ENCODE data around the gene PTPRN2.

PTPRN2 gene

DNA sequence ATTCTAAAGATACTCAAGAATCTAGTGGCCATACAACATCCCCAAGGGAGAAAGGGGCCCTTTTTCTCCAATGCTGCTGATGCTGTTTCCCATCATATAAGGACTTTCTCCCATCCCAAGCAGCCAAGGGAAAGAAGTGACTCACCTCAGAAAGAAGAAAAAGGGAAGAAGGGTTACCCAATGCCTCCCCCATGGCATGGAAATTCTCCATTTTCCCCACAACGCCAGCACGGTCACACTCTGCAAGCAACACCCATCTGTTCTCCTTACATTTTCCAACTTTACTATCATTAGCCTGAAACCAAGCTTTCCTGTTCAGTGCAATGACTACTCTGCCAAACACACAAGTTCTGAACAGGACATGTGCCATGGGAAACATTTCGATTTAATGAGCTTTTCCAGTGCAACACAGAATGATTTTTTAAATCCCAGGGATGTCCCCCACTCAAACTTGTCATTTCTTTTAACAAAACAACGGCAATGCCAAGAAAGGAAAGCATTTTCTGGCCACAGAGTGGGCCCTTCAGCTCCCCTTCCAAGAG is 67.9 kb downstream of the PTPRN2 start:
- in situ Hi-C loops (cut with MboI; ENCODE audit: low sequenced_read_pairs, unreplicated experiment): no loop called here
- DNase-seq (ENCODE audit: low spot score): no peak
- TF ChIP-seq, protein P1, sequence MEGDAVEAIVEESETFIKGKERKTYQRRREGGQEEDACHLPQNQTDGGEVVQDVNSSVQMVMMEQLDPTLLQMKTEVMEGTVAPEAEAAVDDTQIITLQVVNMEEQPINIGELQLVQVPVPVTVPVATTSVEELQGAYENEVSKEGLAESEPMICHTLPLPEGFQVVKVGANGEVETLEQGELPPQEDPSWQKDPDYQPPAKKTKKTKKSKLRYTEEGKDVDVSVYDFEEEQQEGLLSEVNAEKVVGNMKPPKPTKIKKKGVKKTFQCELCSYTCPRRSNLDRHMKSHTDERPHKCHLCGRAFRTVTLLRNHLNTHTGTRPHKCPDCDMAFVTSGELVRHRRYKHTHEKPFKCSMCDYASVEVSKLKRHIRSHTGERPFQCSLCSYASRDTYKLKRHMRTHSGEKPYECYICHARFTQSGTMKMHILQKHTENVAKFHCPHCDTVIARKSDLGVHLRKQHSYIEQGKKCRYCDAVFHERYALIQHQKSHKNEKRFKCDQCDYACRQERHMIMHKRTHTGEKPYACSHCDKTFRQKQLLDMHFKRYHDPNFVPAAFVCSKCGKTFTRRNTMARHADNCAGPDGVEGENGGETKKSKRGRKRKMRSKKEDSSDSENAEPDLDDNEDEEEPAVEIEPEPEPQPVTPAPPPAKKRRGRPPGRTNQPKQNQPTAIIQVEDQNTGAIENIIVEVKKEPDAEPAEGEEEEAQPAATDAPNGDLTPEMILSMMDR (IDR thresholded peaks at IDR 0.05; ENCODE audit: borderline replicate concordance, control extremely low read depth, extremely low read depth, insufficient read depth, missing control alignments): no peak

DNA sequence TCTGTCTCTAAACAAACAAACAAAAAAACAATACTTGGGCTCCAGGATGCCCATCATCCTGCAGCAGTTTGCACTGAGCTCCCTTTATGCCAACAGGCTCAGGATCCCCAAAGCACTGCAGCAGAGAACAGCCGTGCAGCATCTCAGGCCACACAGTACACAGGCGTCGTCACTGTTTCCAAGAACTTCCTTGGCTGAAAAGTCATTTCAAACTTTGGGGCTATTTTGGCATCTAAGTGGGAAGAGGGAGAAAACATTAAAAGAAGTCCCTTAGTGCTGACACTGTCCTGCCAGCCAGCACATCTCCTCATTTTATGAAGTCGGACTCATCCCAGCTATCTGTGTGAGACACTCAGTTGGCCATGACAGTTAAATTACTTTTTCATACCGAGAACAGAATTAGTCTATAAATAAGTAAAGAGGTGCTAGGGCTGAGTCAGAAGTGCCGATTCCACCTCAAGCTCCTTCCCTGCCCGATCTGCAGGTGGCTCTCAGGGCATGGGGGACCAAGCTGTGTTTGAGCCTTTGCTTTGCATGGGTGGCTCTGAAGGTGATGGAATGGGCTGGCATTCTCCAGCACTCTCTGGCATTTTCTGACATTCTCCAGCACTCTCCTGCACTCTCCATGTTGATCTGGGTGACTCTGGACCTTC is 68.5 kb downstream of the PTPRN2 start:
- TF ChIP-seq, protein P1 (IDR thresholded peaks at IDR 0.05; ENCODE audit: borderline replicate concordance, control extremely low read depth, extremely low read depth, insufficient read depth, missing control alignments): no peak

DNA sequence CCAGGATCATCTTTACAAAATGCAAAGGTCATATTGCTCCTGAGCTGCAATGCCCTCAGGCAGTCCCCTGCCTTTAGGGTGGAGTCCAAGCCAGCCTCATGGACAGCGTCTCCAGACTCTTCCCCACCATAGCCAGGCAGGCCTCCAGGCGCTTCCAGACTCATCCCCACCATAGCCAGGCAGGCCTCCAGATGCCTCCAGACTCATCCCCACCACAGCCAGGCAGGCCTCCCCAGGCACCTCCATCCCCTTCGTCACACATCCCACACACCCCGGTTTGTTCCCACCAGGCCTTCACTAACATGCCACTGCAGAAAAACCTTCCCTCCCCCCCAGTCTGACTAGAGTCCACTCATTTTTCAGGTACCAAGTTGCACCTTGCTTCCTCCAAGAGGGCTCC is 70.1 kb downstream of the PTPRN2 start:
- DNase-seq (ENCODE audit: low spot score): no peak
- TF ChIP-seq, protein P1 (IDR thresholded peaks at IDR 0.05; ENCODE audit: borderline replicate concordance, control extremely low read depth, extremely low read depth, insufficient read depth, missing control alignments): no peak

More for the DNA sequence above, 68.5 kb downstream of the PTPRN2 start:
- in situ Hi-C loops (cut with MboI; ENCODE audit: low sequenced_read_pairs, unreplicated experiment): no loop called here
- no peak for DNase-seq (ENCODE audit: low spot score)

DNA sequence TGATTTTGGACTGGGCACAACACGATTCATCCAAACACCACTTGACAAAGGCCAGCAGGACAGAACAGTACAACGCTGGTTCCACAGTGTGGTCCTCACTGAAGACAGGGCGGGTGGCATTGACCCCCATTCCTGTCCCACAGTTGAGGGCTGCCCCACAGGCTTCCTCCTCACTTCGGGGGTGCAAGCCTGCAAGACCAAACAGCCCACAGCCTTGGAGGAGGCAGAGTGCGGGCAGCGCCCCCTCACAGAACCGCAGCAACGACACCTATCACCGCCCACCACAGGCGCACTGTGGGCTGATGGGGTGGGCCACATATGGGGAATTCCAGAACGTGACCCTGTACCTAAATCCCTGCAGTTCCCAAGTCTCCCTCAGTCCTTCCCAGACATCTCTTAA is 70.6 kb downstream of the PTPRN2 start:
- in situ Hi-C loops (cut with MboI; ENCODE audit: low sequenced_read_pairs, unreplicated experiment): no loop called here
- TF ChIP-seq, protein P1 (IDR thresholded peaks at IDR 0.05; ENCODE audit: borderline replicate concordance, control extremely low read depth, extremely low read depth, insufficient read depth, missing control alignments): no peak
- DNase-seq (ENCODE audit: low spot score): no peak

More for the DNA sequence above, 70.1 kb downstream of the PTPRN2 start:
- in situ Hi-C loops (cut with MboI; ENCODE audit: low sequenced_read_pairs, unreplicated experiment): no loop called here

DNA sequence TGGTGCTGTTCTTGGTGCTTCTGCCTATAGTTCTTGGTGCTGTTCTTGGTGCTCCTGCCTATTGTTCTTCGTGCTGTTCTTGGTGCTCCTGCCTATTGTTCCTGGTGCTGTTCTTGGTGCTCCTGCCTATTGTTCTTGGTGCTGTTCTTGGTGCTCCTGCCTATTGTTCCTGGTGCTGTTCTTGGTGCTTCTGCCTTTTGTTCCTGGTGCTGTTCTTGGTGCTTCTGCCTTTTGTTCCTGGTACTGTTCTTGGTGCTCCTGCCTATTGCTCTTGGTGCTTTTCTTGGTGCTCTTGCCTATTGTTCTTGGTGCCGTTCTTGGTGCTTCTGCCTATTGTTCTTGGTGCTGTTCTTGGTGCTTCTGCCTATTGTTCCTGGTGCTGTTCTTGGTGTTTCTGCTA is 71.1 kb downstream of the PTPRN2 start:
- DNase-seq (ENCODE audit: low spot score): no peak
- TF ChIP-seq, protein P1 (IDR thresholded peaks at IDR 0.05; ENCODE audit: borderline replicate concordance, control extremely low read depth, extremely low read depth, insufficient read depth, missing control alignments): no peak

DNA sequence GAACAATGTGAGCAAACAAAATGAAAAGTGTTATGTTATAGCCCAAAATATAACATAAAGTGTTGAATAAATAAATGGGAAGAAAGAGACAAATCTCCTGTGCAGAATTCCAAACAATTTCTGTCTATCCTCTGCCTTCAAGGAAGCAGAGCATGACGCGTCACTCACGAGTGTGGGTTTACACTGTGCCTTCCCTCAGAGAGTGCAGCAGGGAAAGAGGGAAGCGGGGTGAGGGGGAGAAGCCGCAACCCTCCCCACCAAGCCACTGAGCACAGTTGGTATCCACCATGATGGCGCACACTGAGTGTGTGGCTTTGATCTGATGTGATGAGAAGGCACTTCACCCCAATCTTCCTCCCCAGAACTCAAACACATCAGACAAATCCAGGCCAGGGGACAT is 74.8 kb downstream of the PTPRN2 start:
- DNase-seq (ENCODE audit: low spot score): no peak
- in situ Hi-C loops (cut with MboI; ENCODE audit: low sequenced_read_pairs, unreplicated experiment): no loop called here
- TF ChIP-seq, protein P1 (IDR thresholded peaks at IDR 0.05; ENCODE audit: borderline replicate concordance, control extremely low read depth, extremely low read depth, insufficient read depth, missing control alignments): no peak

More for the DNA sequence above, 71.1 kb downstream of the PTPRN2 start:
- in situ Hi-C loops (cut with MboI; ENCODE audit: low sequenced_read_pairs, unreplicated experiment): no loop called here
